NCI-H2029 (cell line): ENCODE measurements around the gene SYTL1.
A peak's percentile ranks its signal among the peaks of the same experiment; 100 is the strongest.

Experiments used
- DNase-seq: peaks from one replicate; lab custom pipeline; 2025; lab: John Stamatoyannopoulos, UW

SYTL1 gene

GRCh38 chr1:27321813-27322568 is 19.8 kb upstream of the SYTL1 start, which contains the start of gene TMEM222:
Gene TMEM222 (plus strand): TSS chr1:27322163. CDS start chr1:27322198, 35 bp downstream.
- peak; percentile 93 for DNase-seq

- no peak for DNase-seq
Measured at GRCh38 chr1:27322569-27323240, 19.1 kb upstream of the SYTL1 start.

GRCh38 chr1:27325286-27325685 is 16.5 kb upstream of the SYTL1 start:
- no peak for DNase-seq

- no peak for DNase-seq
Measured at GRCh38 chr1:27327964-27328363, 13.9 kb upstream of the SYTL1 start.

- DNase-seq = no peak
Measured at GRCh38 chr1:27330786-27331185, 11.0 kb upstream of the SYTL1 start.

- no peak for DNase-seq
Measured at GRCh38 chr1:27331426-27331825, 10.4 kb upstream of the SYTL1 start.

- DNase-seq = no peak
Measured at GRCh38 chr1:27331922-27332321, 9.9 kb upstream of the SYTL1 start.

- DNase-seq = no peak
Measured at GRCh38 chr1:27332536-27333281, 9.1 kb upstream of the SYTL1 start.

- DNase-seq = no peak
Measured at GRCh38 chr1:27333717-27334279, 8.0 kb upstream of the SYTL1 start.

- no peak for DNase-seq
Measured at GRCh38 chr1:27335506-27336422, 6.1 kb upstream of the SYTL1 start.

- no peak for DNase-seq
Measured at GRCh38 chr1:27336756-27337155, 5.1 kb upstream of the SYTL1 start.

- no peak for DNase-seq
Measured at GRCh38 chr1:27338751-27339150, 3.1 kb upstream of the SYTL1 start.

- DNase-seq = no peak
Measured at GRCh38 chr1:27339213-27339612, 2.6 kb upstream of the SYTL1 start.

GRCh38 chr1:27342391-27342777 is 562 bp downstream of the SYTL1 start:
- no peak for DNase-seq

- DNase-seq = no peak
Measured at GRCh38 chr1:27342778-27343638, 1.2 kb downstream of the SYTL1 start.

- DNase-seq = no peak
Measured at GRCh38 chr1:27343639-27344025, 1.8 kb downstream of the SYTL1 start.

GRCh38 chr1:27345272-27345671 is 3.5 kb downstream of the SYTL1 start:
- no peak for DNase-seq

- DNase-seq = no peak
Measured at GRCh38 chr1:27346357-27346756, 4.5 kb downstream of the SYTL1 start.

- no peak for DNase-seq
Measured at GRCh38 chr1:27346991-27347624, 5.3 kb downstream of the SYTL1 start.
